NCI-H526 (cell line): Measurements from ENCODE around the gene IFNA21.

Experiments used
- DNase-seq, 2 experiments: peaks; one replicate each; lab custom pipeline; 2025; lab: John Stamatoyannopoulos, UW

The IFNA21 gene

DNA sequence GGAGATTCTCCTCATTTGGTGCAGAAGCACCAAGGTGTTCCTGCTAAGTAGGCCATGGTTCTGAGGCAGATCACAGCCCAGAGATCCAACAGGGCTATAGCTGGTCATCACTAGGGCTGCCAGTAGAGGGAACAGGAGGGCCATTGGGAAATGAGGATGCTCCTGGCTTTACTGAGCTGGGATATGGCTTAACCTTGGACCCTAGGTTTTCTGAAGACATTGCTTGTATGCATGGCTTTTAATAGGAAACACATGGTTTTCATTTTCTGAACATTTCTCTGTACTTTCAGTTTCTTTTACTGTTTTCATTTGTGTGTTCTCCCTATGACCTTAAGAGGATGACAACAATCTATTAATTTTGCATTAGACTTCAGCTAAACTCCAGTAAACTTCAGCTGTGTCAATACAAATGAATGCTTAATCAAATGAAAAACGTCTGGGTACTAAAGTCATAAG is 25.0 kb downstream of the IFNA21 start, which contains the start of gene IFNW1:
IFNW1 (minus strand) TSS at position 406 of the 456 bp plus-strand sequence; CDS start at position 144, 262 bp downstream.
- no peak for DNase-seq

DNA sequence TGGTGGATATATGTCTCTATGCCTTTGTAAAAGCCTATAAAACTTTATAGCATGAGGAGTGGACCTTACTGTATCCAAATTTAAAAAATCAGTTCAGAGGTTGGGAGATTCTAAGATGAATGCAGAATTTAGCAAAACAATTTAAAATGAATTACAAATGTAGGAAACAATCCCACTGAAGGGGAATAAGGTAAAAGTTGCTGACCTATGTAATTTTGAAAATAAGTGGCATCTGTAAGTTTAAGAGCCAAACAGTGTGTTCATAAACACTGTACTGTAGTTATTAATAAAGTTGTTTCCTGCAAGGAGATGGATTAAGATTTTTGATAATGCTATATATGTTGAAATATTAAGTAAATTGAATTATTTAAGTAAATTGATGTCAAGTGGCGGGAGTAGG is 29.4 kb downstream of the IFNA21 start:
- no peak for DNase-seq

DNA sequence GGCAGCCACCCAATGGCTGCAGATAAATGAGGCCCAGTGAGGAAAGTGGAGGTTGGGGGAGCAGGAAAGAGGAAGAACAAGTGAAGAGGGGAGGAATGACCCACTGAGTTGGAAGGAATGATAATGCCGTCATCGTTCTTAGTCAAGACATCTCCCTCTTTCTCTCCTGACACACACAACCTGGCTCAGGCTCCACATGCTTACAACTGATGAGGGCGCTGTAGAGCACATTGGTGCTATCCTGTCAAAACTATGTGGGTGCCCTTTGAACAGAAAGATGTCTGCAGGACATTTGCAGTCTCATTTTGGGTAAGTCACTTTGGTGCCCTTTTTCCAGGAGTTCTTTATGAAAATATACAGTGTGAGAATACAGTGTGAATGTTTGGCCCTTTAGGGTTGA is 30.7 kb downstream of the IFNA21 start:
- no peak for DNase-seq

DNA sequence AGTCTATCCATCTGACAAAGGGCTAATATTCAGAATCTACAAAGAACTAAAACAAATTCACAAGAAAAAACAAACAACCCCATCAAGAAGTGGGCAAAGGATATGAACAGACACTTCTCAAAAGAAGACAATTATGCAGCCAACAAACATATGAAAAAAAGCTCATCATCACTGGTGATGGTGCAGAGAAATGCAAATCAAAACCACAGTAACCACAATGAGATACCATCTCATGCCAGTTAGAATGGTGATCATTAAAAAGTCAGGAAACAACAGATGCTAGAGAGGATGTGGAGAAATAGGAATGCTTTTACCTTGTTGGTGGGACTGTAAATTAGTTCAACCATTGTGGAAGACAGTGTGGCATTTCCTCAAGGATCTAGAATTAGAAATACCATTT is 38.3 kb downstream of the IFNA21 start:
- peak; percentile 16 to 21 for DNase-seq

DNA sequence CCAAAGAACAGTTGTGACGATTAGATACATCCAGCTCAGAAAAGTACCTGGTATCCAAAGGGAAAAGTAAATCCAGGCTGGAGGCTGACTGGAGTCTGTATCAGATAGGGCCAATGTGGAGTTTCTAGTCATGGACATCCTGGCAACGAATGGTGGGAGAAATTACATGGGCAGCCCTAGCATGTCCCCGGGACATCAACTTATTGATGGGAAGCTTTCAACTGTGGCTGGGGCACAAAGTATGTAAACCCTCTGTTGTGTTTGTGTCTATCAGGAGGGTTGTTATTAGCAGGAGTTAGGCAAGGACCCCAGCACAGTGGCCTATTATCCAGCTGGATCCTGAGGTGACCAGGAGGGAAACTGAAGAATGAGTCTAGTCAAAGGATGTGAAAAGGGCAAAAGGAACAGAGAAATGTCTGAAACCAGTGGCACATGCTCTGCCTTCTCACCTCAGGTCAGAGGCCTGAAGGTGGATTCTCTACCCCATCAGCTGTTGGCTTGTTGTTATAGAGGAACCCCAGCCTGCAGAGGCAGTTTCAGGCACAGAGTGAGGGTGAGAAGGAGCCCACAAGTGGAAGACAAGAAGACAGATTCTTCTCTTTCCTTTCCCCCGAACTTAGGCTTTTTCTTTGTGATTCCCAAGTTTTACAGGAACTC is 44.7 kb downstream of the IFNA21 start:
- DNase-seq: no peak

DNA sequence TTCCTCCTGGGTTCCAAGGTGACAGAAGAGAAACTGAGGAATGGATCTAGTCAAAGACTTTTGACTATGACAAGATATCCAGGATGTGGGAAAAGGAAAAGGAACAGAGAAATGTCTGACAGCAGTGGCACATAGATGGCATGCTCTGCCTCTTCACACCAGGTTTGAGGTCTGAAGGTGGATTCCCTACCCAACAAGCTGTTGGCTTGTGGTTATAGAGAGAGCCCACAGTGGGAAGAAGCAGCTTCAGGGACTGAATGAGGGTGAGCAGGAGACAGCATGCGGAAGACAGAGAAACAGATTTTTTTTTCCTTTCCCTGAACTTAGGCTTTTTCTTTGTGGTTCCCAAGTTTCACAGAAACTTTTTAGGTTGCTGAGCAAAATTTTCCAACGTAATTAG is 45.4 kb downstream of the IFNA21 start:
- no peak for DNase-seq

DNA sequence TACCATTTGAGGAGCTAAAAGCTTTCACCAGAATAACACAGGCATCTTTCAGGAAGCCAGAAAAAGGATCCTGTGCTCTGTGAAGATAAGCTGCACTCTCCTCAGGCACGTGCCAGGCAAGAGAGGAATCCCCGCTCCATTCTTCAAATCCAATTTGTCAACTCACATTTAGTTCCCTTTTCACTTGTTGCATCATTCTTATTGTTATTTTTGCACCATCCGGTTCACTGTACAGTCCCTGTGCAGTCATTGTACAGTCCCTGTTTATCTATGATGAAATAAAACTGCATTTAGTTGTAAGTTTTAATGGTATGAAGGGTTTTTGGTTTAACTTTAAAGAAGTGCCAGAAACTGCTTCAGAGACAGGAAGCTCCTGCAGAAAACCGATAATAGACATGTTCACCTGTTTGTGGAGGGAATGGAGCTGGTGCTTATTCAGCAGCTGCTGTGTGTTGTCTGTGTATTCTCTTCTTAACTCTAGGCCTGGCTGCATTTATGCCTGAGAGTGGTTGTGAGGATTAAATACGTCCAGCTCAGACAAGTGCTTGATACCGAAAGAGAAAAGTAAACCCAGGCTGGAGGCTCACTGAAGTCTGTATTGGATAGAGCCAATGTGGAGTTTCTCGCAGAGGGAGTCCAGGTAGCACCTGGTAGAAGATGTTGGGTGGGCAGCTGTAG is 47.2 kb downstream of the IFNA21 start:
- no peak for DNase-seq
